HepG2 (cell line): Measurements from ENCODE around the gene RAB36. TPM values are rescaled to one million over a fixed set of nuclear protein-coding genes. Genes with fewer than 3 reads are reported as not detected.

Source experiments
- FOXA1 ChIP-seq, 2 experiments: fragments of 450-650 bp in 1 of 2; sonication (generic) in 1 of 2; formaldehyde crosslinking in 1 of 2; IDR thresholded peaks; 2 replicates each; pipeline versions ENCODE4 v1.4.0 to v1.6.1; 2016 to 2020; ENCODE audit warnings: missing genetic modification reagents in 1 of 2
- GABPB1 ChIP-seq: IDR thresholded peaks from 2 replicates; pipeline ENCODE4 v1.6.1; 2016; ENCODE audit warnings: mild to moderate bottlenecking, missing genetic modification reagents, moderate library complexity, missing compliant biosample characterization
- HNF4G ChIP-seq, 2 experiments: sonication (generic) in 1 of 2; formaldehyde crosslinking in 1 of 2; IDR thresholded peaks; 2 replicates each; pipeline versions ENCODE4 v1.4.0 to v1.6.1; 2011 to 2020; ENCODE audit warnings: borderline replicate concordance in 2 of 2, low read depth in 2 of 2, mild to moderate bottlenecking in 2 of 2, low read length in 1 of 2, missing genetic modification reagents in 1 of 2, moderate library complexity in 1 of 2
- KDM5B ChIP-seq: sonication (generic); formaldehyde crosslinking; IDR thresholded peaks from 2 replicates; pipeline ENCODE4 v1.4.0; 2020; ENCODE audit warnings: missing genetic modification reagents, mild to moderate bottlenecking, borderline replicate concordance
- MEIS2 ChIP-seq: sonication (generic); formaldehyde crosslinking; IDR thresholded peaks from 2 replicates; pipeline ENCODE4 v1.9.0; 2021; ENCODE audit warnings: mild to moderate bottlenecking, missing genetic modification reagents
- MXI1 ChIP-seq: IDR thresholded peaks from 3 replicates; pipeline ENCODE4 v1.6.1; 2012; ENCODE audit warnings: low read depth, low read length, inconsistent platforms, borderline replicate concordance
- PAX8 ChIP-seq: sonication (generic); formaldehyde crosslinking; IDR thresholded peaks from 2 replicates; pipeline ENCODE4 v1.8.0; 2022; ENCODE audit warnings: mild to moderate bottlenecking, missing genetic modification reagents, borderline replicate concordance
- ZBTB8A ChIP-seq: sonication (generic); formaldehyde crosslinking; IDR thresholded peaks from 2 replicates; pipeline ENCODE4 v1.4.0; 2020; ENCODE audit warnings: mild to moderate bottlenecking, low read depth, missing genetic modification reagents, borderline replicate concordance
- ZFP41 ChIP-seq: sonication (generic); formaldehyde crosslinking; IDR thresholded peaks from 2 replicates; pipeline ENCODE4 v1.4.0; 2020; ENCODE audit warnings: mild to moderate bottlenecking, missing genetic modification reagents, borderline replicate concordance
- ZNF251 ChIP-seq: sonication (generic); formaldehyde crosslinking; IDR thresholded peaks from 2 replicates; pipeline ENCODE4 v1.9.0; 2021; ENCODE audit warnings: mild to moderate bottlenecking, missing genetic modification reagents
- ZNF350 ChIP-seq: sonication (generic); formaldehyde crosslinking; IDR thresholded peaks from 2 replicates; pipeline ENCODE4 v1.4.0; 2020; ENCODE audit warnings: mild to moderate bottlenecking, low read depth, missing genetic modification reagents, borderline replicate concordance
- polyA plus RNA-seq, 8 experiments: library from polyadenylated mRNA; depleted of rRNA in 3 of 8; stranded (reverse) in 7 of 8; unstranded in 1 of 8; fragments of >200 nt; fragmentation: Illumina TruSeq in 4 of 8; extraction: Trizol in 4 of 8; gene quantifications; 2 replicates each; pipeline versions ENCODE4 v1.2.1 to v1.2.3, GENCODE V29; 2011 to 2016; ENCODE audit warnings: low read depth in 4 of 8, missing spikeins in 1 of 8, mixed read lengths in 1 of 8; ENCODE audit not compliant: insufficient read depth in 1 of 8
- total RNA-seq, 5 experiments: library from RNA; depleted of rRNA; stranded (reverse); fragments of >200 nt; fragmentation: Illumina TruSeq; extraction: Trizol; gene quantifications; 2 replicates each; pipeline ENCODE4 v1.2.3, GENCODE V29; 2016; ENCODE audit warnings: low read depth in 1 of 5
- TF ChIP-seq, protein P1 (sequence below): sonication (generic); formaldehyde crosslinking; IDR thresholded peaks from 2 replicates; pipeline ENCODE4 v1.8.1; 2023; ENCODE audit warnings: mild to moderate bottlenecking, moderate library complexity, missing genetic modification reagents
- TF ChIP-seq, protein P2 (sequence below): sonication (generic); formaldehyde crosslinking; IDR thresholded peaks from 2 replicates; pipeline ENCODE4 v1.4.0; 2020; ENCODE audit warnings: mild to moderate bottlenecking, missing genetic modification reagents
- TF ChIP-seq, protein P3 (sequence below): sonication (generic); formaldehyde crosslinking; IDR thresholded peaks from 2 replicates; pipeline ENCODE4 v1.5.0; 2020; ENCODE audit warnings: mild to moderate bottlenecking, missing genetic modification reagents, moderate library complexity
- TF ChIP-seq, protein P4 (sequence below): IDR thresholded peaks from 2 replicates; pipeline ENCODE4 v1.6.1; 2012; ENCODE audit warnings: inconsistent platforms
- TF ChIP-seq, protein P5 (sequence below): sonication (generic); formaldehyde crosslinking; IDR thresholded peaks from 2 replicates; pipeline ENCODE4 v1.8.0; 2022; ENCODE audit warnings: mild to moderate bottlenecking, missing genetic modification reagents; ENCODE audit not compliant: insufficient replicate concordance
- TF ChIP-seq, protein P6 (sequence below): sonication (generic); formaldehyde crosslinking; IDR thresholded peaks from 2 replicates; pipeline ENCODE4 v1.5.0; 2020; ENCODE audit warnings: missing genetic modification reagents, mild to moderate bottlenecking, borderline replicate concordance

Gene RAB36
- total and polyA plus RNA-seq, 2 of the 13 experiments (the other 11 are each of a cell fraction or from before 2014, with no cell fraction given): 0.24 to 0.86 TPM

DNA sequence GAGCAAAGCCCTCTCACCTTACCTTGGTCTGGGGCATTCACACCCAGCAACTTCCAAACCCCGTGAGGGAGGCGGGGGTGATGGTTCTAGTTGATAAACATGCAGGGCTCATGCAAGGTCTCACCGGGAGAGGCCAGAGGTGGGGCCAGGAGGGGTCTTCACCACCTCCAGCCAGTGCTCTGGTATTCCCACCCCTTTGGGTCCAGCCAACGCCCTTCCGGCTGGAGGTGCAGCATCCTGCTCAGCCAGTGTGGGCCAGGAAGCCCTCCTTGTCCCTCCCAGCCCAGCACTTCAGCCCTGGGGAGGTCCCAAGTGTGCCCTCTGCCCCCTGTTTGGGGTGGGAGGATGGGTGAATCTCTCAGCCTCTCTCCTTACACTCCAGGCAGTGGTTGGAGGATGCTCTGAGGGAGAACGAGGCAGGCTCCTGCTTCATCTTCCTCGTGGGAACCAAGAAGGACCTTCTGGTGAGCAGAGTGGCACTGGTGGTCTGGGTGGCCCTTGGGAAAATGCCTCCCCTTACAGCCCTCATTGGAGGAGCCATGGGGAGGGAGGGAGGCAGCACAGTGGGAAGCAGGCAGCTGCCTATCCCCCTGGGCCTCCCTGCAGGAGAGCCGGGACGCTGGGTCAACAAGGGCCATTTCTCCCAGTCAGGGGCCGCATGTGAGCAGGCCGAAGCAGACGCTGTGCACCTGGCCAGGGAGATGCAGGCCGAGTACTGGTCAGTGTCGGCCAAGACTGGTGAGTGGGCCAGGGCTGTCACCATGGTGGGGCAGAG lies 13.4 kb downstream of the RAB36 start (continued):
- TF ChIP-seq KDM5B (CRISPR knock-in tag) (0 out of 2 replicates have a peak, but pooled peaks have one; percentile 25), ZNF350 (0 out of 2 replicates have a peak, but pooled peaks have one; percentile 29), PAX8 (CRISPR knock-in tag) (no peak), MEIS2 (CRISPR knock-in tag) (no peak), FOXA1 (IDR thresholded peaks at IDR 0.05) (no peak), FOXA1 (CRISPR knock-in tag; IDR thresholded peaks at IDR 0.05) (peak; percentile 61; the same call in 1 of the 2 replicates), GABPB1 (CRISPR knock-in tag) (0 out of 2 replicates have a peak, but pooled peaks have one; percentile 8), ZNF251 (no peak), ZFP41 (CRISPR knock-in tag) (no peak), ZBTB8A (no peak), MXI1 (no peak), HNF4G (IDR thresholded peaks at IDR 0.05; ENCODE audit: borderline replicate concordance, low read depth, low read length) (no peak), HNF4G (CRISPR knock-in tag; IDR thresholded peaks at IDR 0.05; ENCODE audit: borderline replicate concordance, low read depth) (0 out of 2 replicates have a peak, but pooled peaks have one; percentile 3)
- TF ChIP-seq, protein P1, sequence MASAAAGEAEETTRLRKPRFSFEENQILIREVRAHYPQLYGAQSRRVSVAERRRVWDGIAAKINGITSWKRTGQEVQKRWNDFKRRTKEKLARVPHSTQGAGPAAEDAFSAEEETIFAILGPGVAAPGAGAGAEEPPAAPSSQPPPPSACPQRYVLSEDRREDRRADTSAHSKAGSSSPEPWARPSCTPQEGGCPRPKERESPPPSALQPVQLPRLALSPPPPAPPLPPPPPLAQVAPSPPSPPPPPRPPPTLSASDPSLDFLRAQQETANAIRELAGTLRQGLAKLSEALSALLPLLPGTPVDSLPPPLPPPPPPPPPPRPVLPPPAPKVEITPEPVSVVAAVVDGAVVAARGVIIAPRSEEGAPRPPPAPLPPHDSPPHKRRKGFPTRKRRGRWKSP: no peak
- TF ChIP-seq, protein P2, sequence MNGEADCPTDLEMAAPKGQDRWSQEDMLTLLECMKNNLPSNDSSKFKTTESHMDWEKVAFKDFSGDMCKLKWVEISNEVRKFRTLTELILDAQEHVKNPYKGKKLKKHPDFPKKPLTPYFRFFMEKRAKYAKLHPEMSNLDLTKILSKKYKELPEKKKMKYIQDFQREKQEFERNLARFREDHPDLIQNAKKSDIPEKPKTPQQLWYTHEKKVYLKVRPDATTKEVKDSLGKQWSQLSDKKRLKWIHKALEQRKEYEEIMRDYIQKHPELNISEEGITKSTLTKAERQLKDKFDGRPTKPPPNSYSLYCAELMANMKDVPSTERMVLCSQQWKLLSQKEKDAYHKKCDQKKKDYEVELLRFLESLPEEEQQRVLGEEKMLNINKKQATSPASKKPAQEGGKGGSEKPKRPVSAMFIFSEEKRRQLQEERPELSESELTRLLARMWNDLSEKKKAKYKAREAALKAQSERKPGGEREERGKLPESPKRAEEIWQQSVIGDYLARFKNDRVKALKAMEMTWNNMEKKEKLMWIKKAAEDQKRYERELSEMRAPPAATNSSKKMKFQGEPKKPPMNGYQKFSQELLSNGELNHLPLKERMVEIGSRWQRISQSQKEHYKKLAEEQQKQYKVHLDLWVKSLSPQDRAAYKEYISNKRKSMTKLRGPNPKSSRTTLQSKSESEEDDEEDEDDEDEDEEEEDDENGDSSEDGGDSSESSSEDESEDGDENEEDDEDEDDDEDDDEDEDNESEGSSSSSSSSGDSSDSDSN (CRISPR knock-in tag): 0 out of 2 replicates have a peak, but pooled peaks have one; percentile 5
- TF ChIP-seq, protein P3, sequence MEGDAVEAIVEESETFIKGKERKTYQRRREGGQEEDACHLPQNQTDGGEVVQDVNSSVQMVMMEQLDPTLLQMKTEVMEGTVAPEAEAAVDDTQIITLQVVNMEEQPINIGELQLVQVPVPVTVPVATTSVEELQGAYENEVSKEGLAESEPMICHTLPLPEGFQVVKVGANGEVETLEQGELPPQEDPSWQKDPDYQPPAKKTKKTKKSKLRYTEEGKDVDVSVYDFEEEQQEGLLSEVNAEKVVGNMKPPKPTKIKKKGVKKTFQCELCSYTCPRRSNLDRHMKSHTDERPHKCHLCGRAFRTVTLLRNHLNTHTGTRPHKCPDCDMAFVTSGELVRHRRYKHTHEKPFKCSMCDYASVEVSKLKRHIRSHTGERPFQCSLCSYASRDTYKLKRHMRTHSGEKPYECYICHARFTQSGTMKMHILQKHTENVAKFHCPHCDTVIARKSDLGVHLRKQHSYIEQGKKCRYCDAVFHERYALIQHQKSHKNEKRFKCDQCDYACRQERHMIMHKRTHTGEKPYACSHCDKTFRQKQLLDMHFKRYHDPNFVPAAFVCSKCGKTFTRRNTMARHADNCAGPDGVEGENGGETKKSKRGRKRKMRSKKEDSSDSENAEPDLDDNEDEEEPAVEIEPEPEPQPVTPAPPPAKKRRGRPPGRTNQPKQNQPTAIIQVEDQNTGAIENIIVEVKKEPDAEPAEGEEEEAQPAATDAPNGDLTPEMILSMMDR (CRISPR knock-in tag): 0 out of 2 replicates have a peak, but pooled peaks have one; percentile 4
- TF ChIP-seq, protein P4, sequence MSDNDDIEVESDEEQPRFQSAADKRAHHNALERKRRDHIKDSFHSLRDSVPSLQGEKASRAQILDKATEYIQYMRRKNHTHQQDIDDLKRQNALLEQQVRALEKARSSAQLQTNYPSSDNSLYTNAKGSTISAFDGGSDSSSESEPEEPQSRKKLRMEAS: no peak
- TF ChIP-seq, protein P5, sequence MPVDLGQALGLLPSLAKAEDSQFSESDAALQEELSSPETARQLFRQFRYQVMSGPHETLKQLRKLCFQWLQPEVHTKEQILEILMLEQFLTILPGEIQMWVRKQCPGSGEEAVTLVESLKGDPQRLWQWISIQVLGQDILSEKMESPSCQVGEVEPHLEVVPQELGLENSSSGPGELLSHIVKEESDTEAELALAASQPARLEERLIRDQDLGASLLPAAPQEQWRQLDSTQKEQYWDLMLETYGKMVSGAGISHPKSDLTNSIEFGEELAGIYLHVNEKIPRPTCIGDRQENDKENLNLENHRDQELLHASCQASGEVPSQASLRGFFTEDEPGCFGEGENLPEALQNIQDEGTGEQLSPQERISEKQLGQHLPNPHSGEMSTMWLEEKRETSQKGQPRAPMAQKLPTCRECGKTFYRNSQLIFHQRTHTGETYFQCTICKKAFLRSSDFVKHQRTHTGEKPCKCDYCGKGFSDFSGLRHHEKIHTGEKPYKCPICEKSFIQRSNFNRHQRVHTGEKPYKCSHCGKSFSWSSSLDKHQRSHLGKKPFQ (CRISPR knock-in tag): peak; percentile 8
- TF ChIP-seq, protein P6, sequence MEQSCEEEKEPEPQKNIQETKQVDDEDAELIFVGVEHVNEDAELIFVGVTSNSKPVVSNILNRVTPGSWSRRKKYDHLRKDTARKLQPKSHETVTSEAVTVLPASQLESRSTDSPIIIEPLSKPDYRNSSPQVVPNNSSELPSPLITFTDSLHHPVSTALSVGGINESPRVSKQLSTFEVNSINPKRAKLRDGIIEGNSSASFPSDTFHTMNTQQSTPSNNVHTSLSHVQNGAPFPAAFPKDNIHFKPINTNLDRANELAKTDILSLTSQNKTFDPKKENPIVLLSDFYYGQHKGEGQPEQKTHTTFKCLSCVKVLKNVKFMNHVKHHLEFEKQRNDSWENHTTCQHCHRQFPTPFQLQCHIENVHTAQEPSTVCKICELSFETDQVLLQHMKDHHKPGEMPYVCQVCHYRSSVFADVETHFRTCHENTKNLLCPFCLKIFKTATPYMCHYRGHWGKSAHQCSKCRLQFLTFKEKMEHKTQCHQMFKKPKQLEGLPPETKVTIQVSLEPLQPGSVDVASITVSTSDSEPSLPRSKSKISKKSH: 0 out of 2 replicates have a peak, but pooled peaks have one; percentile 13
